Measurements from ENCODE around the gene JAKMIP2. TPM values are rescaled to one million over a fixed set of nuclear protein-coding genes. Genes with fewer than 3 reads are reported as not detected.

JAKMIP2 gene
- total RNA-seq, 1 donor from 2014 or later: 2.0 TPM

DNA sequence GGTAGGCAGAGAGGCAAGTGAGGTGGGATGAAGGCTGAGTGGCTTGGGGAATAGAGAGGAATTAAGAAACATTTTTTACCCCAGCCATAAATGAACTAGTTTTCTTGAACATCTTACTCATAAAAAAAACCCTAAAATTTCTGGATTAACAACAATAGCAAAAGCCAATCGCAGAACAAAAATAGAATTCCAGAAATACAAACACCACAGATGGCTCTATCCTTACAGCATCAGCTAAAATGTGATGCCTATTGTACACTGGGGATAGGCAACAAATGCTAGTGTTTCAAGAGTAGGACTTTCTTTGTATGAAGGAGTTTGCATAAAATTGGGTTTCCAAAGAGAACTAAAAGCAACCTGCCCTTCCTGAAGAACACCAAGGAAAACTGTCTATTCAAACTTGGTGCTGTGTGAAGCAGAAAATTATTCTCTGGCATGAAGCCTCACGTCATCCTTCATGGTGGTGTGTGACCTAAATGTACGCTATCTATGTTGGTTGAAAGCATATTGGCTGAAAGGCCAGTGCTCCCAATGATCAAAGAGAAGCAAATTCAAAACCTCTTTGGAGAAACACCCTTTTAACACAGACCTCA lies 82.9 kb downstream of the JAKMIP2 start:
- ChIA-PET CTCF (no interaction called here), POLR2A (no interaction called here)
- DNase-seq (no peak), ATAC-seq (ENCODE audit: low read depth) (no peak)
- H3K9me3 Mint-ChIP-seq: peaks cover 17% of the 10 kb centered on the region
- no peak overlapping the region for H3K27ac Mint-ChIP-seq
- H3K27me3 Mint-ChIP-seq: no peaks in the 10 kb centered on the region
- intact Hi-C loops (cut with micrococcal nuclease): no loop called here
- H3K4me3 Mint-ChIP-seq: no peak overlapping the region
- TF ChIP-seq, protein P1, sequence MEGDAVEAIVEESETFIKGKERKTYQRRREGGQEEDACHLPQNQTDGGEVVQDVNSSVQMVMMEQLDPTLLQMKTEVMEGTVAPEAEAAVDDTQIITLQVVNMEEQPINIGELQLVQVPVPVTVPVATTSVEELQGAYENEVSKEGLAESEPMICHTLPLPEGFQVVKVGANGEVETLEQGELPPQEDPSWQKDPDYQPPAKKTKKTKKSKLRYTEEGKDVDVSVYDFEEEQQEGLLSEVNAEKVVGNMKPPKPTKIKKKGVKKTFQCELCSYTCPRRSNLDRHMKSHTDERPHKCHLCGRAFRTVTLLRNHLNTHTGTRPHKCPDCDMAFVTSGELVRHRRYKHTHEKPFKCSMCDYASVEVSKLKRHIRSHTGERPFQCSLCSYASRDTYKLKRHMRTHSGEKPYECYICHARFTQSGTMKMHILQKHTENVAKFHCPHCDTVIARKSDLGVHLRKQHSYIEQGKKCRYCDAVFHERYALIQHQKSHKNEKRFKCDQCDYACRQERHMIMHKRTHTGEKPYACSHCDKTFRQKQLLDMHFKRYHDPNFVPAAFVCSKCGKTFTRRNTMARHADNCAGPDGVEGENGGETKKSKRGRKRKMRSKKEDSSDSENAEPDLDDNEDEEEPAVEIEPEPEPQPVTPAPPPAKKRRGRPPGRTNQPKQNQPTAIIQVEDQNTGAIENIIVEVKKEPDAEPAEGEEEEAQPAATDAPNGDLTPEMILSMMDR (IDR thresholded peaks at IDR 0.05): no peak
- peaks cover under 1% of the 10 kb centered on the region for H3K4me1 Mint-ChIP-seq
- H3K36me3 Mint-ChIP-seq (ENCODE audit: low read depth): no peaks in the 10 kb centered on the region

DNA sequence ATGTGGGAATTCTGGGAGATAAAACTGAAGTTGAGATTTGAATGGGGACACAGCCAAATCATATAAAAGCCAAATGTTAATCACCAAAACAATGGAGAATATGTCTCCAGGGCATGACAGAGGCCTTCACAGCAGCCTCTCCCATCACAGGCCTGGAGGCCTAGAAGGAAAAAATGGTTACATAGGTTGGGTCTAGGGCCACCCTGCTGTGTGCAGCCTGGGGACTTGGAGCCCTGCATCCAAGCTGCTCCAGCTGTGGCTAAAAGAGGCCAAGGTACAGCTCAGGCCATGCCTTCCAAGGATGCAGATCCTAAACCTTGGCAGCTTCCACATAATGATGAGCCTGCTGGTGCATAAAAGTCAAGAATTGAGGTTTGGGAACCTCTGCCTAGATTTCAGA lies 85.1 kb downstream of the JAKMIP2 start:
- ATAC-seq (ENCODE audit: low read depth) (no peak), DNase-seq (no peak)
- no peaks in the 10 kb centered on the region for H3K27me3 Mint-ChIP-seq
- TF ChIP-seq, protein P1 (IDR thresholded peaks at IDR 0.05): no peak
- no peak overlapping the region for H3K27ac Mint-ChIP-seq
- ChIA-PET POLR2A (no interaction called here), CTCF (no interaction called here)
- H3K4me3 Mint-ChIP-seq: no peak overlapping the region
- H3K4me1 Mint-ChIP-seq: no peaks in the 10 kb centered on the region
- no peaks in the 10 kb centered on the region for H3K36me3 Mint-ChIP-seq (ENCODE audit: low read depth)
- intact Hi-C loops (cut with micrococcal nuclease): no loop called here
- H3K9me3 Mint-ChIP-seq: peaks cover 17% of the 10 kb centered on the region

DNA sequence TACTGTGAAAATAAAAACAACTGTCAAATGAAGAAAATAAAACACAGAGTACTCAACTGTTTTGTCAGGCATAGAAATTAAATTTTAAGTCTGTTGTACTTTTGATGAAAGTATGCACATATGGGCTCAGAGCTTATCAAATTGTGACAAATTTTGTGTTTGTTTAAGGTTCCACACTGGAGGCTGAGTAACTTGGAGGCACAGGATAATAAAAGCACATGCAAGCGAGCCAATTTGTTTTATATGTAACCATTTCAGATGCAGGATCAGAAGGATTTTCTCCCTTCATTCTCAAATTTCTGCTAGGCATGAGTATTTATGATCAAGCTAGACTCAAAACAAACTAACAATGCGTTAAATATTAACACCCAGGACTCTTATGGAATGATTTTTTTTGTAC lies 87.8 kb downstream of the JAKMIP2 start:
- TF ChIP-seq, protein P1 (IDR thresholded peaks at IDR 0.05): no peak
- Mint-ChIP-seq H3K9me3 (peaks cover 17% of the 10 kb centered on the region), H3K4me1 (no peaks in the 10 kb centered on the region), H3K36me3 (ENCODE audit: low read depth) (no peaks in the 10 kb centered on the region), H3K27ac (no peak overlapping the region), H3K27me3 (no peaks in the 10 kb centered on the region), H3K4me3 (no peak overlapping the region)
- DNase-seq (no peak), ATAC-seq (ENCODE audit: low read depth) (no peak)
- POLR2A ChIA-PET: no interaction called here
- CTCF ChIA-PET: no interaction called here
- intact Hi-C loops (cut with micrococcal nuclease): no loop called here

DNA sequence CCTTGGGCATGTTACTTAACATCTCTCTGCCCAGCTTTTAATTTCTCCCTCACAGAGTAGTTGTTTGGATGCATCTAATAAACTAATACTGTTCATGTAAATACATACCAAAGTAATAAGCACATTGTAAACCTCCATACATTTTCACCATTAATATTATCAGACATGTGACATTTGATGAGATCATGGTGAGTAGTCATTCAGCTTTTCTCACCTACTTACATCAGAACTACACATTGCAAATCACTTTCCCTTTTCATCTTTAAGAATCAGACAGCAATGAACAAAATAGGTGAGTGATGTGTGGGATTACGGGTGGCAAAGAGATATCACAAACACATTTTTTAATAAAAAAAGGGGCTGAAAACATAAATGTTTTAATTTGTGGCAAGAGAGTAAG lies 89.3 kb downstream of the JAKMIP2 start:
- DNase-seq (no peak), ATAC-seq (ENCODE audit: low read depth) (no peak)
- H3K9me3 Mint-ChIP-seq: peaks cover 9% of the 10 kb centered on the region
- H3K36me3 Mint-ChIP-seq (ENCODE audit: low read depth): no peaks in the 10 kb centered on the region
- ChIA-PET POLR2A (no interaction called here), CTCF (no interaction called here)
- intact Hi-C loops (cut with micrococcal nuclease): no loop called here
- no peak overlapping the region for H3K27ac Mint-ChIP-seq
- H3K4me1 Mint-ChIP-seq: no peaks in the 10 kb centered on the region
- no peaks in the 10 kb centered on the region for H3K27me3 Mint-ChIP-seq
- H3K4me3 Mint-ChIP-seq: no peak overlapping the region
- TF ChIP-seq, protein P1 (IDR thresholded peaks at IDR 0.05): no peak

DNA sequence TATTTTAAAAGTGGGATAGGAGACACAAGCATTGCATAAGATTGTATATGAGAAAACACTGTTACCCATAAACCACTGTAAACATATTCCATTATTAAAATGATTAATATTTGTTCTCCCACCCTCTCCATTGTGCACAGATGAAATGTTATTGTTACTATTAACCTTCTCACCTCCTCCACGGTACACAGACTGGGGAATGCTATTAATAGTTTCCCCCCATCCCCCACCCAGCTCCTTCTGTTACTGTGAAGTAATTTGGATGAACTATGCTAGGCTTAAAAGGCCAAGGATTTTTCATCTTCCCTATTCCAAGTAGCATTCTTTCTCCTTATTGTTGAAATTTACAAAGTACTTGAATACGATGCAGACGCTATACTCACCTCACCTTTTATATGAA lies 91.4 kb downstream of the JAKMIP2 start:
- Mint-ChIP-seq H3K4me1 (no peaks in the 10 kb centered on the region), H3K4me3 (no peak overlapping the region), H3K27ac (no peak overlapping the region), H3K36me3 (ENCODE audit: low read depth) (no peaks in the 10 kb centered on the region), H3K9me3 (no peaks in the 10 kb centered on the region), H3K27me3 (no peaks in the 10 kb centered on the region)
- ATAC-seq (ENCODE audit: low read depth): no peak
- intact Hi-C loops (cut with micrococcal nuclease): no loop called here
- TF ChIP-seq, protein P1 (IDR thresholded peaks at IDR 0.05): no peak
- no peak for DNase-seq
- ChIA-PET CTCF (no interaction called here), POLR2A (no interaction called here)

All from activated B cell treated with CpG ODN at 0.5 μM for 24 hours (primary cell).